CD4-positive, alpha-beta T cell treated with Interleukin-15 for 4 hours (primary cell): Measurements from ENCODE around the gene IFNE.

Experiments used
- DNase-seq: peaks from one replicate; pipeline ENCODE4 v3.0.0-alpha.2; 2020; ENCODE audit warnings: low spot score

Gene IFNE

GRCh38 chr9:21482213-21482612 is at the start of gene IFNE:
IFNE (minus strand) TSS chr9:21482313; CDS start chr9:21481694, 619 bp downstream.
- no peak for DNase-seq

GRCh38 chr9:21528123-21528808 is 46.2 kb upstream of the IFNE start:
- DNase-seq = no peak

- DNase-seq = no peak
These were observed 45.5 kb upstream of the IFNE start for GRCh38 chr9:21527579-21527978.

- DNase-seq = no peak
These were observed 43.1 kb upstream of the IFNE start for GRCh38 chr9:21525174-21525573.

GRCh38 chr9:21524099-21524830 is 42.2 kb upstream of the IFNE start:
- no peak for DNase-seq

GRCh38 chr9:21523021-21524014 is 41.2 kb upstream of the IFNE start:
- DNase-seq = no peak

- DNase-seq = no peak
These were observed 40.2 kb upstream of the IFNE start for GRCh38 chr9:21522348-21522747.

GRCh38 chr9:21521448-21521847 is 39.3 kb upstream of the IFNE start:
- DNase-seq = no peak

- no peak for DNase-seq
These were observed 38.6 kb upstream of the IFNE start for GRCh38 chr9:21520501-21521228.

- DNase-seq = no peak
These were observed 37.8 kb upstream of the IFNE start for GRCh38 chr9:21519855-21520434.

GRCh38 chr9:21516796-21517195 is 34.7 kb upstream of the IFNE start:
- DNase-seq = no peak

GRCh38 chr9:21513431-21513830 is 31.3 kb upstream of the IFNE start:
- no peak for DNase-seq

- DNase-seq = no peak
These were observed 28.7 kb upstream of the IFNE start for GRCh38 chr9:21510806-21511205.

- DNase-seq = no peak
These were observed 25.3 kb upstream of the IFNE start for GRCh38 chr9:21507483-21507790.

GRCh38 chr9:21506626-21507482 is 24.7 kb upstream of the IFNE start:
- DNase-seq = no peak

GRCh38 chr9:21505425-21506179 is 23.5 kb upstream of the IFNE start:
- no peak for DNase-seq

GRCh38 chr9:21504894-21505293 is 22.8 kb upstream of the IFNE start:
- peak; percentile 13 for DNase-seq

GRCh38 chr9:21504113-21504512 is 22.0 kb upstream of the IFNE start:
- no peak for DNase-seq

GRCh38 chr9:21502586-21502985 is 20.5 kb upstream of the IFNE start:
- DNase-seq = no peak

GRCh38 chr9:21499912-21500311 is 17.8 kb upstream of the IFNE start:
- DNase-seq = no peak
